Measurements from ENCODE around the gene PSMF1.

DNA sequence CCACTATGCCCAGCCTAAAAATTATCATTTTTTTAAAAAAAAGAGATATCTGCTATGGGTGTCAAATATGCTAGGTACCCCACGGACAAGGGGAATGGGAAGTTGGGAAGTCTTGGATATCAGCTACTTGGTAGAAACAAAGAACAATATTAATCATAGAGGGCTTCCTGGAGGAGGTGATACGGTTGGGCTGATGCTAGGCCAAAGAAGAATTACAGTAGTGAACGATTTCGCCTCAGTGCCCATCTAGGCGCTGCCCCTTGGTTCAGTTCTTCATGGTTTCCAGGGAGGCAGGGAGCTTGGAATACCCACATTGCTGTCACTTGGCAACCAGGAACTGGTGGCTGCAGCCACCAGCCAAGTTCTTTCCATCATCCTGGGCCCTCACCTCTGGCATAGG lies 5.5 kb upstream of the PSMF1 start:
- TF ChIP-seq, protein P1, sequence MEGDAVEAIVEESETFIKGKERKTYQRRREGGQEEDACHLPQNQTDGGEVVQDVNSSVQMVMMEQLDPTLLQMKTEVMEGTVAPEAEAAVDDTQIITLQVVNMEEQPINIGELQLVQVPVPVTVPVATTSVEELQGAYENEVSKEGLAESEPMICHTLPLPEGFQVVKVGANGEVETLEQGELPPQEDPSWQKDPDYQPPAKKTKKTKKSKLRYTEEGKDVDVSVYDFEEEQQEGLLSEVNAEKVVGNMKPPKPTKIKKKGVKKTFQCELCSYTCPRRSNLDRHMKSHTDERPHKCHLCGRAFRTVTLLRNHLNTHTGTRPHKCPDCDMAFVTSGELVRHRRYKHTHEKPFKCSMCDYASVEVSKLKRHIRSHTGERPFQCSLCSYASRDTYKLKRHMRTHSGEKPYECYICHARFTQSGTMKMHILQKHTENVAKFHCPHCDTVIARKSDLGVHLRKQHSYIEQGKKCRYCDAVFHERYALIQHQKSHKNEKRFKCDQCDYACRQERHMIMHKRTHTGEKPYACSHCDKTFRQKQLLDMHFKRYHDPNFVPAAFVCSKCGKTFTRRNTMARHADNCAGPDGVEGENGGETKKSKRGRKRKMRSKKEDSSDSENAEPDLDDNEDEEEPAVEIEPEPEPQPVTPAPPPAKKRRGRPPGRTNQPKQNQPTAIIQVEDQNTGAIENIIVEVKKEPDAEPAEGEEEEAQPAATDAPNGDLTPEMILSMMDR (IDR thresholded peaks at IDR 0.05; ENCODE audit: low read depth, low read length) = no peak
- TF ChIP-seq, protein P2, sequence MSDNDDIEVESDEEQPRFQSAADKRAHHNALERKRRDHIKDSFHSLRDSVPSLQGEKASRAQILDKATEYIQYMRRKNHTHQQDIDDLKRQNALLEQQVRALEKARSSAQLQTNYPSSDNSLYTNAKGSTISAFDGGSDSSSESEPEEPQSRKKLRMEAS (IDR thresholded peaks at IDR 0.05; ENCODE audit: low read depth, low read length) = no peak
- no peak for TF ChIP-seq POLR2A (IDR thresholded peaks at IDR 0.05; ENCODE audit: extremely low read depth, insufficient read length)
